A549 (cell line): Measurements from ENCODE around the gene ETFDH.

Experiments used
- CBX2 ChIP-seq: fragments of 200-600 bp; sonication (generic); IDR thresholded peaks from 2 replicates; pipeline ENCODE4 v1.6.1; 2016; ENCODE audit warnings: low read depth, mild to moderate bottlenecking, borderline replicate concordance
- EP300 ChIP-seq, 2 experiments: fragments of >200 bp; sonication (Bioruptor Twin); formaldehyde crosslinking; IDR thresholded peaks; 2 replicates in 1 of 2; 3 replicates in 1 of 2; pipeline ENCODE4 v1.6.1; 2016 to 2017
- KDM1A ChIP-seq: fragments of 200-600 bp; sonication (generic); IDR thresholded peaks from 2 replicates; pipeline ENCODE4 v1.6.1; 2016; ENCODE audit warnings: low read depth, mild to moderate bottlenecking
- MAFK ChIP-seq: fragments of 450-650 bp; IDR thresholded peaks from 2 replicates; pipeline ENCODE4 v1.6.1; 2014; ENCODE audit not compliant: partially characterized antibody
- MAZ ChIP-seq: fragments of 150-350 bp; IDR thresholded peaks from 2 replicates; pipeline ENCODE4 v1.6.1; 2014; ENCODE audit warnings: antibody characterized with exemption, low read depth, low read length, borderline replicate concordance
- RCOR1 ChIP-seq: fragments of 150-350 bp; IDR thresholded peaks from 2 replicates; pipeline ENCODE4 v1.6.1; 2014; ENCODE audit warnings: antibody characterized with exemption, low read length, low read depth
- SMC3 ChIP-seq: fragments of >200 bp; sonication (Bioruptor Twin); formaldehyde crosslinking; IDR thresholded peaks from 3 replicates; pipeline ENCODE4 v1.6.1; 2018; ENCODE audit warnings: inconsistent platforms
- ZFP36 ChIP-seq: fragments of 450-650 bp; IDR thresholded peaks from 2 replicates; pipeline ENCODE4 v1.6.1; 2014; ENCODE audit warnings: borderline replicate concordance; ENCODE audit not compliant: partially characterized antibody
- TF ChIP-seq, protein P1 (sequence below): fragments of >200 bp; sonication (Bioruptor Twin); formaldehyde crosslinking; IDR thresholded peaks from 3 replicates; pipeline ENCODE4 v1.5.1; 2016
- TF ChIP-seq, protein P2 (sequence below): fragments of 450-650 bp; IDR thresholded peaks from 2 replicates; pipeline ENCODE4 v1.6.1; 2014; ENCODE audit warnings: antibody characterized with exemption
- TF ChIP-seq, protein P3 (sequence below): fragments of 200-600 bp; sonication (generic); IDR thresholded peaks from 2 replicates; pipeline ENCODE4 v1.6.1; 2016; ENCODE audit warnings: antibody characterized with exemption, mild to moderate bottlenecking, moderate library complexity
- TF ChIP-seq, protein P4 (sequence below): IDR thresholded peaks from 2 replicates; pipeline ENCODE4 v1.6.1; 2012

DNA sequence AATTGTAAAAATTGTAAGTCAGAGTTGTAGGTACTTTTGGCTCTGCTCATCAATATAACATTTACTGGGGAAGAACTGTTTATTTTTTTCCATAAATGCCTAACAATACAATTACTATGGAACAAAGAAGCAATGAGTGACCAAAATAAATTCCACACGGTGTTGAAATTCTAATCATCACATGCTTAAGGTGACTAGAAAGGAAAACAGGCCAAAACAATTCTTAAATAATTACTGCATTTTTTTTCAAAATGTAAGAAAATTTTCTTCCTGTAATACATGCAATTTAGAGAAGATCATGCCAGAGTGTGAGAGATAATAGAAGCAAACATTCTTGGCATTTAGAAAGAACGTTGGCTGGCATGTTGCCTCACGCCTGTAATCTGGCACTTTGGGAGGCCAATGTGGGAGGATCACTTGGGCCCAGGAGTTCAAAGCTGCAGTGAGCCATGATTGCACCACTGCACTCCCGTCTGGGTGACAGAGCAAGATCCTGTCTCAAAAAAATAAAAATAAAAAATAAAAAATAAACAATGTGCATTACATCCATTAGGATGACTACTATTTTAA is 22.9 kb upstream of the ETFDH start:
- TF ChIP-seq, protein P1, sequence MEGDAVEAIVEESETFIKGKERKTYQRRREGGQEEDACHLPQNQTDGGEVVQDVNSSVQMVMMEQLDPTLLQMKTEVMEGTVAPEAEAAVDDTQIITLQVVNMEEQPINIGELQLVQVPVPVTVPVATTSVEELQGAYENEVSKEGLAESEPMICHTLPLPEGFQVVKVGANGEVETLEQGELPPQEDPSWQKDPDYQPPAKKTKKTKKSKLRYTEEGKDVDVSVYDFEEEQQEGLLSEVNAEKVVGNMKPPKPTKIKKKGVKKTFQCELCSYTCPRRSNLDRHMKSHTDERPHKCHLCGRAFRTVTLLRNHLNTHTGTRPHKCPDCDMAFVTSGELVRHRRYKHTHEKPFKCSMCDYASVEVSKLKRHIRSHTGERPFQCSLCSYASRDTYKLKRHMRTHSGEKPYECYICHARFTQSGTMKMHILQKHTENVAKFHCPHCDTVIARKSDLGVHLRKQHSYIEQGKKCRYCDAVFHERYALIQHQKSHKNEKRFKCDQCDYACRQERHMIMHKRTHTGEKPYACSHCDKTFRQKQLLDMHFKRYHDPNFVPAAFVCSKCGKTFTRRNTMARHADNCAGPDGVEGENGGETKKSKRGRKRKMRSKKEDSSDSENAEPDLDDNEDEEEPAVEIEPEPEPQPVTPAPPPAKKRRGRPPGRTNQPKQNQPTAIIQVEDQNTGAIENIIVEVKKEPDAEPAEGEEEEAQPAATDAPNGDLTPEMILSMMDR = no peak
- no peak for TF ChIP-seq RCOR1
- no peak for TF ChIP-seq KDM1A
- TF ChIP-seq ZFP36 = no peak
- TF ChIP-seq SMC3 = no peak
- TF ChIP-seq, protein P2, sequence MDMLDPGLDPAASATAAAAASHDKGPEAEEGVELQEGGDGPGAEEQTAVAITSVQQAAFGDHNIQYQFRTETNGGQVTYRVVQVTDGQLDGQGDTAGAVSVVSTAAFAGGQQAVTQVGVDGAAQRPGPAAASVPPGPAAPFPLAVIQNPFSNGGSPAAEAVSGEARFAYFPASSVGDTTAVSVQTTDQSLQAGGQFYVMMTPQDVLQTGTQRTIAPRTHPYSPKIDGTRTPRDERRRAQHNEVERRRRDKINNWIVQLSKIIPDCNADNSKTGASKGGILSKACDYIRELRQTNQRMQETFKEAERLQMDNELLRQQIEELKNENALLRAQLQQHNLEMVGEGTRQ = no peak
- TF ChIP-seq MAFK = no peak
- TF ChIP-seq EP300 (IDR thresholded peaks at IDR 0.05) = no peak
- TF ChIP-seq, protein P3, sequence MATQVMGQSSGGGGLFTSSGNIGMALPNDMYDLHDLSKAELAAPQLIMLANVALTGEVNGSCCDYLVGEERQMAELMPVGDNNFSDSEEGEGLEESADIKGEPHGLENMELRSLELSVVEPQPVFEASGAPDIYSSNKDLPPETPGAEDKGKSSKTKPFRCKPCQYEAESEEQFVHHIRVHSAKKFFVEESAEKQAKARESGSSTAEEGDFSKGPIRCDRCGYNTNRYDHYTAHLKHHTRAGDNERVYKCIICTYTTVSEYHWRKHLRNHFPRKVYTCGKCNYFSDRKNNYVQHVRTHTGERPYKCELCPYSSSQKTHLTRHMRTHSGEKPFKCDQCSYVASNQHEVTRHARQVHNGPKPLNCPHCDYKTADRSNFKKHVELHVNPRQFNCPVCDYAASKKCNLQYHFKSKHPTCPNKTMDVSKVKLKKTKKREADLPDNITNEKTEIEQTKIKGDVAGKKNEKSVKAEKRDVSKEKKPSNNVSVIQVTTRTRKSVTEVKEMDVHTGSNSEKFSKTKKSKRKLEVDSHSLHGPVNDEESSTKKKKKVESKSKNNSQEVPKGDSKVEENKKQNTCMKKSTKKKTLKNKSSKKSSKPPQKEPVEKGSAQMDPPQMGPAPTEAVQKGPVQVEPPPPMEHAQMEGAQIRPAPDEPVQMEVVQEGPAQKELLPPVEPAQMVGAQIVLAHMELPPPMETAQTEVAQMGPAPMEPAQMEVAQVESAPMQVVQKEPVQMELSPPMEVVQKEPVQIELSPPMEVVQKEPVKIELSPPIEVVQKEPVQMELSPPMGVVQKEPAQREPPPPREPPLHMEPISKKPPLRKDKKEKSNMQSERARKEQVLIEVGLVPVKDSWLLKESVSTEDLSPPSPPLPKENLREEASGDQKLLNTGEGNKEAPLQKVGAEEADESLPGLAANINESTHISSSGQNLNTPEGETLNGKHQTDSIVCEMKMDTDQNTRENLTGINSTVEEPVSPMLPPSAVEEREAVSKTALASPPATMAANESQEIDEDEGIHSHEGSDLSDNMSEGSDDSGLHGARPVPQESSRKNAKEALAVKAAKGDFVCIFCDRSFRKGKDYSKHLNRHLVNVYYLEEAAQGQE = no peak
- no peak for TF ChIP-seq MAZ
- no peak for TF ChIP-seq CBX2
- TF ChIP-seq, protein P4, sequence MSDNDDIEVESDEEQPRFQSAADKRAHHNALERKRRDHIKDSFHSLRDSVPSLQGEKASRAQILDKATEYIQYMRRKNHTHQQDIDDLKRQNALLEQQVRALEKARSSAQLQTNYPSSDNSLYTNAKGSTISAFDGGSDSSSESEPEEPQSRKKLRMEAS = no peak
